SK-N-SH treated with all-trans-retinoic acid at 6 μM for 48 hours (cell line): Measurements from ENCODE around the gene CNMD.

Source experiments
- ATAC-seq: fragments of 200-7000 bp; cut with Tn5 transposase; 3 replicates; pipeline ENCODE4 v1.9.1; 2020; ENCODE audit warnings: mild to moderate bottlenecking, moderate library complexity
- ARNTL ChIP-seq: fragments of 450-650 bp; formaldehyde crosslinking; IDR thresholded peaks from 2 replicates; pipeline ENCODE4 v1.5.0; 2020; ENCODE audit warnings: low read depth, mild to moderate bottlenecking, moderate library complexity, borderline replicate concordance
- BACH2 ChIP-seq: fragments of 250-450 bp; sonication (Bioruptor Pico); IDR thresholded peaks from 2 replicates; pipeline ENCODE4 v1.9.0; 2021; ENCODE audit warnings: mild to moderate bottlenecking, borderline replicate concordance
- CSDC2 ChIP-seq: fragments of 250-450 bp; sonication (Bioruptor Pico); IDR thresholded peaks from 2 replicates; pipeline ENCODE4 v1.5.0; 2020; ENCODE audit warnings: mild to moderate bottlenecking, moderate library complexity
- ESRRG ChIP-seq: fragments of 250-450 bp; sonication (Bioruptor Pico); IDR thresholded peaks from 2 replicates; pipeline ENCODE4 v1.6.1; 2021; ENCODE audit warnings: mild to moderate bottlenecking
- GLIS3 ChIP-seq: fragments of 250-450 bp; sonication (Bioruptor Pico); IDR thresholded peaks from 2 replicates; pipeline ENCODE4 v1.5.0; 2020; ENCODE audit warnings: mild to moderate bottlenecking, moderate library complexity
- ISL1 ChIP-seq: fragments of 250-450 bp; sonication (Bioruptor Pico); IDR thresholded peaks from 2 replicates; pipeline ENCODE4 v2.1.2; 2022; ENCODE audit warnings: mild to moderate bottlenecking, moderate library complexity
- PPARA ChIP-seq: fragments of 250-450 bp; sonication (Bioruptor Pico); IDR thresholded peaks from 2 replicates; pipeline ENCODE4 v1.5.0; 2020; ENCODE audit warnings: mild to moderate bottlenecking, borderline replicate concordance
- RARB ChIP-seq: fragments of 250-450 bp; sonication (Bioruptor Pico); IDR thresholded peaks from 2 replicates; pipeline ENCODE4 v1.8.0; 2021; ENCODE audit warnings: mild to moderate bottlenecking, moderate library complexity
- SNAI2 ChIP-seq: fragments of 250-450 bp; sonication (Bioruptor Pico); IDR thresholded peaks from 2 replicates; pipeline ENCODE4 v1.5.0; 2020; ENCODE audit warnings: mild to moderate bottlenecking, moderate library complexity
- TCF4 ChIP-seq: fragments of 250-450 bp; sonication (Bioruptor Pico); IDR thresholded peaks from 2 replicates; pipeline ENCODE4 v1.8.0; 2021; ENCODE audit warnings: mild to moderate bottlenecking, moderate library complexity, borderline replicate concordance
- TOX ChIP-seq: fragments of 250-450 bp; sonication (Bioruptor Pico); IDR thresholded peaks from 2 replicates; pipeline ENCODE4 v1.8.0; 2021; ENCODE audit warnings: mild to moderate bottlenecking, moderate library complexity, borderline replicate concordance
- ZC3H10 ChIP-seq: fragments of 250-450 bp; sonication (Bioruptor Pico); IDR thresholded peaks from 2 replicates; pipeline ENCODE4 v1.5.1; 2021; ENCODE audit warnings: mild to moderate bottlenecking, moderate library complexity
- ZFP3 ChIP-seq: fragments of 250-450 bp; sonication (Bioruptor Pico); IDR thresholded peaks from 2 replicates; pipeline ENCODE4 v1.5.0; 2020; ENCODE audit warnings: mild to moderate bottlenecking, moderate library complexity
- ZFP30 ChIP-seq: fragments of 450-650 bp; formaldehyde crosslinking; IDR thresholded peaks from 2 replicates; pipeline ENCODE4 v1.5.0; 2022; ENCODE audit warnings: mild to moderate bottlenecking, moderate library complexity
- ZNF565 ChIP-seq: fragments of 450-650 bp; formaldehyde crosslinking; conservative IDR thresholded peaks from 2 replicates; pipeline ENCODE4 v1.5.0; 2020; ENCODE audit warnings: low read depth, mild to moderate bottlenecking, moderate library complexity
- ZNF70 ChIP-seq: fragments of 450-650 bp; formaldehyde crosslinking; IDR thresholded peaks from 2 replicates; pipeline ENCODE4 v1.5.0; 2020; ENCODE audit warnings: mild to moderate bottlenecking, moderate library complexity
- ZNF8 ChIP-seq: fragments of 450-650 bp; formaldehyde crosslinking; IDR thresholded peaks from 2 replicates; pipeline ENCODE4 v1.5.0; 2020; ENCODE audit warnings: mild to moderate bottlenecking, moderate library complexity
- TF ChIP-seq, protein P1 (sequence below): fragments of 250-450 bp; sonication (Bioruptor Pico); IDR thresholded peaks from 2 replicates; pipeline ENCODE4 v1.5.0; 2020; ENCODE audit warnings: mild to moderate bottlenecking, moderate library complexity
- TF ChIP-seq, protein P2 (sequence below): fragments of 250-450 bp; sonication (Bioruptor Pico); IDR thresholded peaks from 2 replicates; pipeline ENCODE4 v1.8.0; 2021; ENCODE audit warnings: low read depth, mild to moderate bottlenecking, moderate library complexity, borderline replicate concordance
- TF ChIP-seq, protein P3 (sequence below): fragments of 250-450 bp; sonication (Bioruptor Pico); IDR thresholded peaks from 2 replicates; pipeline ENCODE4 v1.5.1; 2021; ENCODE audit warnings: mild to moderate bottlenecking, moderate library complexity
- TF ChIP-seq, protein P4 (sequence below): fragments of 250-450 bp; sonication (Bioruptor Pico); IDR thresholded peaks from 2 replicates; pipeline ENCODE4 v1.8.0; 2020; ENCODE audit warnings: mild to moderate bottlenecking, moderate library complexity, borderline replicate concordance
- TF ChIP-seq, protein P5 (sequence below): fragments of 250-450 bp; sonication (Bioruptor Pico); IDR thresholded peaks from 2 replicates; pipeline ENCODE4 v1.5.1; 2020; ENCODE audit warnings: low read depth, mild to moderate bottlenecking, moderate library complexity

CNMD gene

DNA sequence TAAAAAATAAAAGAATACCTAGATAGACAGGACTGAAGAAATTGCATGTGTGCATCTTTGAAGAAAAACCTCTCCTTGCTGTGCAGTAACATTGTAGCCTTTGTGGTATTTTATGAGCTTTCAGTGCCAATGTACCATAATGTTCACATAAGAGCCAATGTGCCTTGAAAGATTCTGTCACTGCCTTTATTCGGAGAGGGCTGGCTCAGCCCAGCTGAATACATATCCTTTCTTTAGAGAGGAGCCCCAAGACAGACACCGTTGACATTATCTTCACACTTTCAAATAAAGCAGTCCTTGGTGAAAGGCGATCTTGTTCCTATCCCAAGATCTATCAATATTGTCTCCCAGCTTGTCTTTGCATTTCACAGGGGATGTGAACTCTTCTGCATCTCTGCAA lies 18.5 kb upstream of the CNMD start:
- TF ChIP-seq ZNF70, result no peak
- no peak for TF ChIP-seq ZFP3
- no peak for TF ChIP-seq SNAI2 (CRISPR knock-in tag)
- no peak for TF ChIP-seq TOX (CRISPR knock-in tag)
- no peak for TF ChIP-seq ZNF565 (CRISPR knock-in tag)
- no peak for TF ChIP-seq BACH2
- TF ChIP-seq PPARA, result no peak
- TF ChIP-seq, protein P1, sequence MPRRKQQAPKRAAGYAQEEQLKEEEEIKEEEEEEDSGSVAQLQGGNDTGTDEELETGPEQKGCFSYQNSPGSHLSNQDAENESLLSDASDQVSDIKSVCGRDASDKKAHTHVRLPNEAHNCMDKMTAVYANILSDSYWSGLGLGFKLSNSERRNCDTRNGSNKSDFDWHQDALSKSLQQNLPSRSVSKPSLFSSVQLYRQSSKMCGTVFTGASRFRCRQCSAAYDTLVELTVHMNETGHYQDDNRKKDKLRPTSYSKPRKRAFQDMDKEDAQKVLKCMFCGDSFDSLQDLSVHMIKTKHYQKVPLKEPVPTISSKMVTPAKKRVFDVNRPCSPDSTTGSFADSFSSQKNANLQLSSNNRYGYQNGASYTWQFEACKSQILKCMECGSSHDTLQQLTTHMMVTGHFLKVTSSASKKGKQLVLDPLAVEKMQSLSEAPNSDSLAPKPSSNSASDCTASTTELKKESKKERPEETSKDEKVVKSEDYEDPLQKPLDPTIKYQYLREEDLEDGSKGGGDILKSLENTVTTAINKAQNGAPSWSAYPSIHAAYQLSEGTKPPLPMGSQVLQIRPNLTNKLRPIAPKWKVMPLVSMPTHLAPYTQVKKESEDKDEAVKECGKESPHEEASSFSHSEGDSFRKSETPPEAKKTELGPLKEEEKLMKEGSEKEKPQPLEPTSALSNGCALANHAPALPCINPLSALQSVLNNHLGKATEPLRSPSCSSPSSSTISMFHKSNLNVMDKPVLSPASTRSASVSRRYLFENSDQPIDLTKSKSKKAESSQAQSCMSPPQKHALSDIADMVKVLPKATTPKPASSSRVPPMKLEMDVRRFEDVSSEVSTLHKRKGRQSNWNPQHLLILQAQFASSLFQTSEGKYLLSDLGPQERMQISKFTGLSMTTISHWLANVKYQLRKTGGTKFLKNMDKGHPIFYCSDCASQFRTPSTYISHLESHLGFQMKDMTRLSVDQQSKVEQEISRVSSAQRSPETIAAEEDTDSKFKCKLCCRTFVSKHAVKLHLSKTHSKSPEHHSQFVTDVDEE (CRISPR knock-in tag), result no peak
- no peak for TF ChIP-seq ISL1 (CRISPR knock-in tag)
- TF ChIP-seq, protein P2, sequence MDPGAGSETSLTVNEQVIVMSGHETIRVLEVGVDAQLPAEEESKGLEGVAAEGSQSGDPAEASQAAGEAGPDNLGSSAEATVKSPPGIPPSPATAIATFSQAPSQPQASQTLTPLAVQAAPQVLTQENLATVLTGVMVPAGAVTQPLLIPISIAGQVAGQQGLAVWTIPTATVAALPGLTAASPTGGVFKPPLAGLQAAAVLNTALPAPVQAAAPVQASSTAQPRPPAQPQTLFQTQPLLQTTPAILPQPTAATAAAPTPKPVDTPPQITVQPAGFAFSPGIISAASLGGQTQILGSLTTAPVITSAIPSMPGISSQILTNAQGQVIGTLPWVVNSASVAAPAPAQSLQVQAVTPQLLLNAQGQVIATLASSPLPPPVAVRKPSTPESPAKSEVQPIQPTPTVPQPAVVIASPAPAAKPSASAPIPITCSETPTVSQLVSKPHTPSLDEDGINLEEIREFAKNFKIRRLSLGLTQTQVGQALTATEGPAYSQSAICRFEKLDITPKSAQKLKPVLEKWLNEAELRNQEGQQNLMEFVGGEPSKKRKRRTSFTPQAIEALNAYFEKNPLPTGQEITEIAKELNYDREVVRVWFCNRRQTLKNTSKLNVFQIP (CRISPR knock-in tag), result no peak
- no peak for TF ChIP-seq ESRRG
- TF ChIP-seq, protein P3, sequence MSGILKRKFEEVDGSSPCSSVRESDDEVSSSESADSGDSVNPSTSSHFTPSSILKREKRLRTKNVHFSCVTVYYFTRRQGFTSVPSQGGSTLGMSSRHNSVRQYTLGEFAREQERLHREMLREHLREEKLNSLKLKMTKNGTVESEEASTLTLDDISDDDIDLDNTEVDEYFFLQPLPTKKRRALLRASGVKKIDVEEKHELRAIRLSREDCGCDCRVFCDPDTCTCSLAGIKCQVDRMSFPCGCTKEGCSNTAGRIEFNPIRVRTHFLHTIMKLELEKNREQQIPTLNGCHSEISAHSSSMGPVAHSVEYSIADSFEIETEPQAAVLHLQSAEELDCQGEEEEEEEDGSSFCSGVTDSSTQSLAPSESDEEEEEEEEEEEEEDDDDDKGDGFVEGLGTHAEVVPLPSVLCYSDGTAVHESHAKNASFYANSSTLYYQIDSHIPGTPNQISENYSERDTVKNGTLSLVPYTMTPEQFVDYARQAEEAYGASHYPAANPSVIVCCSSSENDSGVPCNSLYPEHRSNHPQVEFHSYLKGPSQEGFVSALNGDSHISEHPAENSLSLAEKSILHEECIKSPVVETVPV (CRISPR knock-in tag), result no peak
- no peak for TF ChIP-seq CSDC2 (CRISPR knock-in tag)
- no peak for TF ChIP-seq GLIS3 (CRISPR knock-in tag)
- no peak for TF ChIP-seq ARNTL (CRISPR knock-in tag)
- TF ChIP-seq, protein P4, sequence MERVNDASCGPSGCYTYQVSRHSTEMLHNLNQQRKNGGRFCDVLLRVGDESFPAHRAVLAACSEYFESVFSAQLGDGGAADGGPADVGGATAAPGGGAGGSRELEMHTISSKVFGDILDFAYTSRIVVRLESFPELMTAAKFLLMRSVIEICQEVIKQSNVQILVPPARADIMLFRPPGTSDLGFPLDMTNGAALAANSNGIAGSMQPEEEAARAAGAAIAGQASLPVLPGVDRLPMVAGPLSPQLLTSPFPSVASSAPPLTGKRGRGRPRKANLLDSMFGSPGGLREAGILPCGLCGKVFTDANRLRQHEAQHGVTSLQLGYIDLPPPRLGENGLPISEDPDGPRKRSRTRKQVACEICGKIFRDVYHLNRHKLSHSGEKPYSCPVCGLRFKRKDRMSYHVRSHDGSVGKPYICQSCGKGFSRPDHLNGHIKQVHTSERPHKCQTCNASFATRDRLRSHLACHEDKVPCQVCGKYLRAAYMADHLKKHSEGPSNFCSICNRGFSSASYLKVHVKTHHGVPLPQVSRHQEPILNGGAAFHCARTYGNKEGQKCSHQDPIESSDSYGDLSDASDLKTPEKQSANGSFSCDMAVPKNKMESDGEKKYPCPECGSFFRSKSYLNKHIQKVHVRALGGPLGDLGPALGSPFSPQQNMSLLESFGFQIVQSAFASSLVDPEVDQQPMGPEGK (CRISPR knock-in tag), result no peak
- no peak for TF ChIP-seq RARB (CRISPR knock-in tag)
- no peak for ATAC-seq

DNA sequence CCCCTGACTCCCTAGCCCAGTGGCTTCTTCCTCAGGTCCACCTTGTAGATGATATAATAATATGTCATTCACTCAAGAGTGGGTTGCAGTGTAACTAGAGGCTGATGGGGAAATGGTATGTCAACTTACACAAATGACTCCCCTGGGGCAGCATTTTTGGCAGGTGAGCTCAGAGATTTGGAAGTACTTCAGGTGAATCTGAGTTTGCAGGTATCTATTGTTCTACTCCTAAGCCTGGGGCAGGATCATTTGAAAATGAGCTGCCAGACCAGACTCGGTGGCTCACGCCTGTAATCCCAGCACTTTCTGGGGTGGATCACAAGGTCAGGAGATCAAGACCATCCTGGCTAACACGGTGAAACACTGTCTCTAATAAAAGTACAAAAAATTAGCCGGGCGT lies 11.6 kb upstream of the CNMD start:
- no peak for ATAC-seq
- TF ChIP-seq SNAI2 (CRISPR knock-in tag), result no peak
- TF ChIP-seq CSDC2 (CRISPR knock-in tag), result no peak
- no peak for TF ChIP-seq ZFP30
- no peak for TF ChIP-seq BACH2
- TF ChIP-seq, protein P1 (CRISPR knock-in tag), result no peak
- TF ChIP-seq, protein P5, sequence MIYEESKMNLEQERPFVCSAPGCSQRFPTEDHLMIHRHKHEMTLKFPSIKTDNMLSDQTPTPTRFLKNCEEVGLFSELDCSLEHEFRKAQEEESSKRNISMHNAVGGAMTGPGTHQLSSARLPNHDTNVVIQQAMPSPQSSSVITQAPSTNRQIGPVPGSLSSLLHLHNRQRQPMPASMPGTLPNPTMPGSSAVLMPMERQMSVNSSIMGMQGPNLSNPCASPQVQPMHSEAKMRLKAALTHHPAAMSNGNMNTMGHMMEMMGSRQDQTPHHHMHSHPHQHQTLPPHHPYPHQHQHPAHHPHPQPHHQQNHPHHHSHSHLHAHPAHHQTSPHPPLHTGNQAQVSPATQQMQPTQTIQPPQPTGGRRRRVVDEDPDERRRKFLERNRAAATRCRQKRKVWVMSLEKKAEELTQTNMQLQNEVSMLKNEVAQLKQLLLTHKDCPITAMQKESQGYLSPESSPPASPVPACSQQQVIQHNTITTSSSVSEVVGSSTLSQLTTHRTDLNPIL (CRISPR knock-in tag), result no peak
- no peak for TF ChIP-seq ARNTL (CRISPR knock-in tag)
- no peak for TF ChIP-seq ESRRG
- TF ChIP-seq TOX (CRISPR knock-in tag), result no peak
- no peak for TF ChIP-seq TCF4
- TF ChIP-seq ZFP3, result no peak
- no peak for TF ChIP-seq ZNF8 (CRISPR knock-in tag)
- no peak for TF ChIP-seq ZC3H10 (CRISPR knock-in tag)
